Adrenal gland (tissue), 5 donors: ENCODE measurements around the gene SMS.

Experiments
- CTCF ChIP-seq, 6 experiments: fragments of 450-650 bp in 4 of 6; fragments of 200-600 bp in 2 of 6; sonication (generic) in 1 of 6; IDR thresholded peaks; 1 replicate in 5 of 6; 2 replicates in 1 of 6; pipeline versions ENCODE4 v1.5.1 to v1.8.0; 2016 to 2021; ENCODE audit warnings: antibody characterized with exemption in 6 of 6, mild to moderate bottlenecking in 2 of 6, moderate library complexity in 1 of 6
- POLR2A ChIP-seq, 2 donors: fragments of 450-650 bp; IDR thresholded peaks; one replicate each; pipeline ENCODE4 v1.6.1; 2017; ENCODE audit warnings: antibody characterized with exemption in 2 of 2, mild to moderate bottlenecking in 2 of 2, moderate library complexity in 1 of 2
- donor health status: DM: no; HTN: no; CAD: no.

DNA sequence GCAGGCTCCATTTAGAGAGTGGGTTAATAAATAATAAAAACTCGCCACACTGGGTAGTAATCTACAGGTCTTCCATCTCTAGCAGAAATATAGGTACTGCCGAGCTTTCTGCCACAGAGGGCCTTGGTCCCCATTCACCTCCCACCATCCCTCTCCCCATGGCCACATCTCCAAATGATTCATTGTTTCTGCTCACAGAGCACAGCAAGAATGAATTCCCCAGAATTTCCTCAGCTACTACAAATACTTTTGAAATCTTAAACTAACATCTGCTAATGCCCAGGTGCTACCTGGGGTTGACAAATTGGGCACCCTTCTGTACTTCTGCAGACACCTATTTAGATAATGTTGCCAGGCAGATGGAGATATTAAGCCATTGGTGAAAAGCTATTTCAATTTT lies 96.7 kb downstream of the SMS start:
- TF ChIP-seq CTCF (IDR thresholded peaks at IDR 0.05) = no peak
- TF ChIP-seq POLR2A (IDR thresholded peaks at IDR 0.05) = no peak
